GM20431 (cell line): ENCODE results near the gene P4HA2.

Experiments
- in situ Hi-C: fragments of 300-500 bp; cut with MseI, MboI; formaldehyde crosslinking; loops from one replicate; pipeline ENCODE4 v1.15.0; 2020; ENCODE audit warnings: low sequenced_read_pairs; ENCODE audit not compliant: unreplicated experiment

The P4HA2 gene

DNA sequence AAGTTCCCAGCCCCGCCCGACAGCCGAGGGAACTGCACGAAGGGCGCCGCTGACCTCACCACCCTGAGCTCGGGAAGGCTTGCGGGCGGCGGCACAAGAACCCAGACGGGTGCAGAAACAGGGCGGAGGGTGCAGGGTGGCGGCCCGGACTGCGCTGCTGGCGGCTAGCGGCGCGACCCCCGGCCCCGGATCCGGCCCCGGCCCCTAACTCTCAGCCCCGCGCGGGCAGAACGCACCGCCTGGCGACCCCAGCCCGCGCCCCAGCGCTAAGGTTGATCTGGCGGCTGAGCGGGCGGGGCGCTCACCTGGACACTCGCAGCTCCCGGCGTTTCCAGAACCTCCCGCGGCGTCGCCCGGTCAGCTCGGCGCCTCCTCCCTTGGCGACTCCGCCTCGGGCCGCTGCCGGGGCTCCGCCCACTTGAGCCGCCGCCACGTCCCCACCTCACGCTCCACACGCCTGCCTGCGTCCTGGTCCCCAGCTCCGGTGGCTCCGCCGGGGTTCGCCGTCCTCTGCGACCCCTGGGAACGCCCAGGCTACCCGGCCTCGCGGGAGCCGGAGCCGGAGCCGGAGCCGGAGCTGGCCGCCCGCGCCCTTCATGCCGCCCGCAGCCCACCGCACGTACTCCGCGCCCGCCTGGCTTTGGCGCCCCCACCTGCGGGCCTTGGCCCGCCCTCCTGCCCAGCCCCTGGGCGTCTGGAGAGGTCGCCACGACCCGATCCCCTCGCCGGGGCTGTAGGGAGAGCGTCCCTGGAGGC is at the start of gene P4HA2:
Gene P4HA2 (minus strand): TSS at position 369 of the 756 bp plus-strand sequence. CDS start 9,227 bp downstream, outside the sequence.
- in situ Hi-C loops: no loop called here

- in situ Hi-C loops: no loop called here
Measured at GRCh38 chr5:132277256-132277655, 49.6 kb upstream of the P4HA2 start.

GRCh38 chr5:132275367-132276220 is 47.9 kb upstream of the P4HA2 start:
- in situ Hi-C loops: no loop called here

- in situ Hi-C loops: no loop called here
Measured at GRCh38 chr5:132274050-132274792, 46.6 kb upstream of the P4HA2 start.

DNA sequence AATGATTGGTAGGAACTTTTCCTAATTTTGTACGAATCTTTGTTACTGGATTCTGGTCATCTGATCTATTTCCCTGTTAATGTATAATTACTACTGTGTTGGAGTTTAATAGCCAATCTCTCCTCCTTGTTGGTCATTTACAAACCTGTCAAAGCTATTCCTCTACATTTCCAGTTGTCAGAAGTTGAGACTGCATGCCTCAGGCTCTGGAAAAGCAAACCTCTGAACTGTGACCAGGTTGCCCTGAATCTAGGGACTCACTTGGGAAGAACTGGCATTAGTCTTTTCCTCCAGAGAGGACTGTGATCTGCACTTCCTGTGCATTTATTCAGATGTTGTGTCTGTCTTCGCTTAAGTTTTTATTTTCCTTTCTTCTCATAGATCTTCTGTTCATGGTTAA is 46.0 kb upstream of the P4HA2 start:
- in situ Hi-C loops: no loop called here

DNA sequence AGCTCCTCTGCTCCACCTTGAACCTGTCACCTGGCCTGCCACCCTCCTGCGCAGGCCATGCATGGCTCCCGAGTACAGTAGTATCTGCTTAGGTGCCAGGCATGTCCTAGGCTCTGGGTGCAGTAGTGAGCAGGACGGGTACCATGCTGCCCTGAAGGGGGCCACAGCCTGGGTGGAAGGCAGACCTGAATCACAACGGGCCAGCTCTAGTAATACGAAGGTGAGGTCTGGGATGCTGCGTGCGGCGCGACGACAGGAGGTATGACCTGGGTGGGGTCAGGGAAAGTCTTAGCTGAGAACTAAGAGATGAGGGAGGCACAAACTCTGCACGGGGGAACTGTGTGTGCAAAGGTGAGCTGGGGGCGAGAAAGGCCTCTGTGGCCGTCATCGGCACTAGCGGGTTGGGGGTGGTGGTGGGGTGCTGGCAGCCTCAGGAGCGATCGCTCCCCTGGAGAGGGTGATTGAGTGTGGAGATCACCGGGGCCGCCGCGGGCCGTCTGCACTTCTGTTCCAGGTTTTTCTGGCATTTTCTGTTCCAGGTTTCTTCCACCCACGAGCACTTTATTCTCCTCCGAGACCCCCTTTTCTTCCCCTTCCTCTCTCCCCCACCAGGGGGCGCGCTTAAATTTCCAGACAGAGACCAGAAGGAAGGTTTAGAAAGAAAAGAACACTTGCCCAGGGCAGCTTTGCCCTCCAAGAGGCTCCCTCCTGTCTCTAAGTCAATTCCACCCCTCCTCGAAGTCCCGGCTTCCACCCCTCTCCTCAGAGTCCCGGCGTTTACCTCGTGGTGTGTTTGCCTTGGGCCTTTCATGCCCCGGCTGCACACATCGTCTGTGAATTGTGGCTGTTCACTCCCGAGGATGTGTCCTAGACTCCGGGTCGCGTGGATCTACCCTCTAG is 44.9 kb upstream of the P4HA2 start:
- in situ Hi-C loops: no loop called here

GRCh38 chr5:132271251-132272246 is 43.9 kb upstream of the P4HA2 start:
- in situ Hi-C loops: no loop called here

GRCh38 chr5:132270706-132271105 is 43.1 kb upstream of the P4HA2 start:
- in situ Hi-C loops: no loop called here

GRCh38 chr5:132270335-132270665 is 42.6 kb upstream of the P4HA2 start:
- in situ Hi-C loops: no loop called here

DNA sequence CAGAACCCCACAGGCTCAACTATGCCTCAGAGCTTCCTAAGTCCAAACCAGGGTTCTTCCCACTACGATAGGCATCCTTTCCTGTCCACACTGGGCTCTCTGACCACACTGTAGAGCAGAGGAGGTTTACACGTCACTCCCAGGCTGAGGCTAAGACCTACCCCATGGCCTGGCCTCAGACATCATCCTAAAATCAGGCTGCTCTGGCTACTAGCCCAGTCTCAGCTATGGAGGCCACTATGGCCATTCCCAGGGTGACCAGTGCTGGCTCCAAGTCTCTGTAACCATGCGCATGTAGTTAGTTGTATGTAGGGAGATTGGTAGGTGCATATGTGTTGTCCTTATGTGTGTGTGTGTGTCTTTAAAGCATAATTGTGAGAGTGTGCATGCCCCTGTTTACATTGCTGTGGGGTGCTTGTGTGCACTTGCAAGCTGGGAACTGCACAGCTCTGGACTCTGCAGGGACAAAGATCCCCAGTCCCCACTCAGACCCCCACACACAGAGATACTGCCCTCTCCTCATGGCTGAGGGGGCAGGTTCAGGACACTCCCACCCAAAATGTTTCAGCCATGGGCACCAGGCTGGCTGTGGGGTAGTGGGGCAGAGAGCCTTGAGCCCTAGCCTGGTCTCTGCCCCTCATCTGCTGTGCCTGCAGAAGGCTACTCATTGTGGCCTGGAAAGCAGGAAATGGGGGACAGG is 42.1 kb upstream of the P4HA2 start:
- in situ Hi-C loops: no loop called here

DNA sequence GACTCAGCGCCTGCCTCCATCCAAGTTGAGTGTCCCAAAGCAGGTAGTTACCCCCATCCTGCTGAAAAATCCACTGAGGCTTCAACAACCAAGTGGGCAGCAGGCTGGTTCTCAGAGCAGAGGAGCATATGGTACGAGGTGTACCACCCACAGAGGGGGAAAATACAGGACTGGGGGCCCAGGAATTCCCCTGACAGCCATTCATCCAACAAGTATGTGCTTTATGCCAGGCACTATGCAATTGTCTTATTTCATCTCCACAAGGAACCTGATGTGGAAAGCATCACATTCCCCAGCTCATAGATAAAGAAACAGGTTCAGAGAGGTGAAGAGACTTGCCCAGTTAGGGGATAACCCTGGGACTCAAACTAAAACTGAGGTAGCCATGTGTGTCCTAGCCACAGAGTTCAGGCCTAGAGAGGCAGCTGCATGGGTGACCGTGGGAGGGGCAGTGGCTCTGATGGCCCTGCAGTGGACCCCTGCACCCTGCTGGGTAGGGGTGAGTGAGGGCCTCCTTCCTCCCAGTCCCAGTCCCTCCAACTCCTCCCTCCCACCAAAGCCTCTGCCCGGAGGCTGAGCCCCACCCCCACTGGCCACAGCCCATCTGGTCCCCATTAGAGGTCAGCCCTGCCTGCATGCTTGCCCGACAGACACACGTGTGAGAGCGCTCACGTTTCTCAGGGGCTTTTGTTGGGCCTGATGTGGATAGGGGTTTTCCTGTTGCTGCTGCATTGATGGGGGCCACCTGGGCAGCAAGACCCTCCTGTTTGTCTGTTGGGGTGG is 41.3 kb upstream of the P4HA2 start:
- in situ Hi-C loops: no loop called here

- in situ Hi-C loops: no loop called here
Measured at GRCh38 chr5:132267931-132268768, 40.5 kb upstream of the P4HA2 start.

DNA sequence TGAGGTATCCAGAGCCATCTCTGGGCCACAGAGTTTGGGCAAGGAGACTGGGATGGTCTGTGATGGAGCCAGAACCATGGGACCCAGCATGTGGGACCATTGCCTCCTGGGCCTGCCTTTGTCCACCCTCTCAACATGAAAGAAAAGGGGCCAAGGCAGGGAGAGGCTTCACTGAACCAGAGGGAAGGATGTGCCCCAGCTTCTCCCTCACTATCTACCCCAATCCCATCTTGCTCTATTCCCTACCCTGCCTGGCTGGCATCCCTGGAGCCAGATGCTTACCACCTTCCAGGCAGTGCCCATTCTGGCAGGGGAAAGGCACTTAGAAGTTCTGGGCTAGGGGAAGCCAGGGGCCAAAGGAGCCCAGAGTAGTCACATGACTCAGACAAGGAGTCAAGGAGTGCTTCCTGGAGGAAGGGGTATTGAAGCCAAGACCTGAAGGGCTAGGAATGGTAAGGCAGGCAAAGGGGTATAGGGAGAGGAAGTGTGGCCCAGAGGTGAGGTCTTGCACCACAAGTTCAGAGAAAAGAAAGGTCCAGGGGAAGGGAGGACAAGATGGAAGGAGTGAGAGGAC is 39.6 kb upstream of the P4HA2 start:
- in situ Hi-C loops: no loop called here

- in situ Hi-C loops: no loop called here
Measured at GRCh38 chr5:132266836-132267160, 39.1 kb upstream of the P4HA2 start.

GRCh38 chr5:132266031-132266835 is 38.6 kb upstream of the P4HA2 start:
- in situ Hi-C loops: no loop called here
